Neural progenitor cell (in vitro differentiated cells): ENCODE measurements around the gene GRIK2.

Source experiments
- EZH2 ChIP-seq: fragments of 200-600 bp; sonication (generic); IDR thresholded peaks from 2 replicates; pipeline ENCODE4 v1.6.1; 2017; ENCODE audit warnings: antibody characterized with exemption, mild to moderate bottlenecking, moderate library complexity
- TF ChIP-seq, protein P1 (sequence below): fragments of 200-600 bp; sonication (generic); IDR thresholded peaks from 2 replicates; pipeline ENCODE4 v1.5.1; 2017; ENCODE audit warnings: antibody characterized with exemption, mild to moderate bottlenecking

GRCh38 chr6:101784094-101784493 lies 390.6 kb downstream of the GRIK2 start:
- TF ChIP-seq, protein P1, sequence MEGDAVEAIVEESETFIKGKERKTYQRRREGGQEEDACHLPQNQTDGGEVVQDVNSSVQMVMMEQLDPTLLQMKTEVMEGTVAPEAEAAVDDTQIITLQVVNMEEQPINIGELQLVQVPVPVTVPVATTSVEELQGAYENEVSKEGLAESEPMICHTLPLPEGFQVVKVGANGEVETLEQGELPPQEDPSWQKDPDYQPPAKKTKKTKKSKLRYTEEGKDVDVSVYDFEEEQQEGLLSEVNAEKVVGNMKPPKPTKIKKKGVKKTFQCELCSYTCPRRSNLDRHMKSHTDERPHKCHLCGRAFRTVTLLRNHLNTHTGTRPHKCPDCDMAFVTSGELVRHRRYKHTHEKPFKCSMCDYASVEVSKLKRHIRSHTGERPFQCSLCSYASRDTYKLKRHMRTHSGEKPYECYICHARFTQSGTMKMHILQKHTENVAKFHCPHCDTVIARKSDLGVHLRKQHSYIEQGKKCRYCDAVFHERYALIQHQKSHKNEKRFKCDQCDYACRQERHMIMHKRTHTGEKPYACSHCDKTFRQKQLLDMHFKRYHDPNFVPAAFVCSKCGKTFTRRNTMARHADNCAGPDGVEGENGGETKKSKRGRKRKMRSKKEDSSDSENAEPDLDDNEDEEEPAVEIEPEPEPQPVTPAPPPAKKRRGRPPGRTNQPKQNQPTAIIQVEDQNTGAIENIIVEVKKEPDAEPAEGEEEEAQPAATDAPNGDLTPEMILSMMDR, result no peak
- TF ChIP-seq EZH2, result no peak
